Measurements from ENCODE around the gene GOLGA6D.
"Not testable (repeated sequence)": the region's sequence is repeated elsewhere in the genome, so short reads cannot be mapped to it uniquely, and the experiment has no call there.

The GOLGA6D gene, protein sequence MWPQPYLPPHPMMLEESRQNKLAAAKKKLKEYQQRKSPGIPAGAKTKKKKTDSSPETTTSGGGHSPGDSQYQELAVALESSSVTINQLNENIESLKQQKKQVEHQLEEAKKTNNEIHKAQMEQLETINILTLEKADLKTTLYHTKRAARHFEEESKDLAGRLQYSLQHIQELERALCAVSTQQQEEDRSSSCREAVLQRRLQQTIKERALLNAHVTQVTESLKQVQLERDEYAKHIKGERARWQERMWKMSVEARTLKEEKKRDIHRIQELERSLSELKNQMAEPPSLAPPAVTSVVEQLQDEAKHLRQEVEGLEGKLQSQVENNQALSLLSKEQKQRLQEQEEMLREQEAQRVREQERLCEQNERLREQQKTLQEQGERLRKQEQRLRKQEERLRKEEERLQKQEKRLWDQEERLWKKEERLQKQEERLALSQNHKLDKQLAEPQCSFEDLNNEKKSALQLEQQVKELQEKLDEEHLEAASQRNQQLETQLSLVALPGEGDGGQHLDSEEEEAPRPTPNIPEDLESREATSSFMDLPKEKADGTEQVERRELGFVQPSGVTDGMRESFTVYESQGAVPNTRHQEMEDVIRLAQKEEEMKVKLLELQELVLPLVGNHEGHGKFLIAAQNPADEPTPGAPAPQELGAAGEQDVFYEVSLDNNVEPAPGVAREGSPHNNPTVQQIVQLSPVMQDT

GRCh38 chr15:75282572-75282971 is at the start of gene GOLGA6D:
Gene GOLGA6D, plus strand, starts transcription at chr15:75282835. Its CDS starts 41 bp downstream, at chr15:75282876.
- not testable (repeated sequence) for H3K27me3 ChIP-seq (ENCODE audit: insufficient read depth, low read depth); H3K79me2 ChIP-seq (ENCODE audit: insufficient read depth, low read depth); H3K36me3 ChIP-seq (ENCODE audit: insufficient read depth); H2AFZ ChIP-seq (ENCODE audit: low read depth); H3K4me1 ChIP-seq (ENCODE audit: low read depth, poor library complexity, severe bottlenecking); H3K9ac ChIP-seq; H4K20me1 ChIP-seq (ENCODE audit: insufficient read depth); H3K4me3 ChIP-seq (IDR thresholded peaks at IDR 0.05; ENCODE audit: insufficient read depth, low read depth, low read length); H3K27ac ChIP-seq; H3K4me2 ChIP-seq

GRCh38 chr15:75233504-75234190 is 49.0 kb upstream of the GOLGA6D start:
- Histone ChIP-seq H3K4me1 (ENCODE audit: low read depth, poor library complexity, severe bottlenecking) (no peaks in the 10 kb centered on the region), H4K20me1 (ENCODE audit: insufficient read depth) (no peaks in the 10 kb centered on the region), H3K79me2 (ENCODE audit: insufficient read depth, low read depth) (no peaks in the 10 kb centered on the region), H3K4me2 (no peak overlapping the region), H3K4me3 (IDR thresholded peaks at IDR 0.05; ENCODE audit: insufficient read depth, low read depth, low read length) (no peak overlapping the region), H3K27ac (no peak overlapping the region), H2AFZ (ENCODE audit: low read depth) (no peak overlapping the region), H3K9ac (no peak overlapping the region), H3K36me3 (ENCODE audit: insufficient read depth) (no peaks in the 10 kb centered on the region), H3K27me3 (ENCODE audit: insufficient read depth, low read depth) (peaks cover 15% of the 10 kb centered on the region; the same call in 1 of the 2 replicates)
- TF ChIP-seq, protein P1, sequence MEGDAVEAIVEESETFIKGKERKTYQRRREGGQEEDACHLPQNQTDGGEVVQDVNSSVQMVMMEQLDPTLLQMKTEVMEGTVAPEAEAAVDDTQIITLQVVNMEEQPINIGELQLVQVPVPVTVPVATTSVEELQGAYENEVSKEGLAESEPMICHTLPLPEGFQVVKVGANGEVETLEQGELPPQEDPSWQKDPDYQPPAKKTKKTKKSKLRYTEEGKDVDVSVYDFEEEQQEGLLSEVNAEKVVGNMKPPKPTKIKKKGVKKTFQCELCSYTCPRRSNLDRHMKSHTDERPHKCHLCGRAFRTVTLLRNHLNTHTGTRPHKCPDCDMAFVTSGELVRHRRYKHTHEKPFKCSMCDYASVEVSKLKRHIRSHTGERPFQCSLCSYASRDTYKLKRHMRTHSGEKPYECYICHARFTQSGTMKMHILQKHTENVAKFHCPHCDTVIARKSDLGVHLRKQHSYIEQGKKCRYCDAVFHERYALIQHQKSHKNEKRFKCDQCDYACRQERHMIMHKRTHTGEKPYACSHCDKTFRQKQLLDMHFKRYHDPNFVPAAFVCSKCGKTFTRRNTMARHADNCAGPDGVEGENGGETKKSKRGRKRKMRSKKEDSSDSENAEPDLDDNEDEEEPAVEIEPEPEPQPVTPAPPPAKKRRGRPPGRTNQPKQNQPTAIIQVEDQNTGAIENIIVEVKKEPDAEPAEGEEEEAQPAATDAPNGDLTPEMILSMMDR (conservative IDR thresholded peaks at IDR 0.05; ENCODE audit: low read depth, low read length): no peak

DNA sequence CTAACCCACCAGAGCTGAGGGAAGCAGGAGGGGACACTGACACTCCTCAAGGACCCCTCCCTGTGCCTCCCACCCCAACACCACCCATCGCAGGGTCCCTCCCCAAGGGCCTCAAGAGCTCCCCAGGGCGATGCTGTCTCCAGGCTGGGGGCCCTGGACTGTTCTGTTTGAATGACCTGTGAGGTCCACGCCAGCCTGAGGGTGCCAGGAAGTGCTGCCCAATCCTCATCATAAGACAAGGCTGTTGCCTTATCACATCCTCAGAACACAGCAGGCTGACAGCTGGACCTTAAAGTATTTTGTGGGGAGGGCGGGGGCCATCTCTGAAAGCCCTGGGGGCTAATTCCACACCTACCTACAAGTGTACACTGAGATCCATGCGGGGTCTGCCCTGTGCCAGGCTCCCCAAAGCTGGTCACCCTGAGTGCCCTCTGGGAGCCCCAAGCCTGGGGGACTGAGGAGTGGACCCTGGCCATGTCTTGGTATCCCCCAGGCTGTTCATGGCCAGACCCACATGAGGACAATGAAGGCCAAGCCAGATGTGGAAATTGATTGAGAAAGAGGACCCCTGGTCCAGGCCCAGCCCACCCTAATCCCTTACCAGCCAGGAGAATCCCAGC is 48.3 kb upstream of the GOLGA6D start:
- TF ChIP-seq, protein P1 (conservative IDR thresholded peaks at IDR 0.05; ENCODE audit: low read depth, low read length): no peak
- Histone ChIP-seq H3K27ac (no peak overlapping the region), H2AFZ (ENCODE audit: low read depth) (no peak overlapping the region), H3K4me1 (ENCODE audit: low read depth, poor library complexity, severe bottlenecking) (peaks cover 2% of the 10 kb centered on the region), H4K20me1 (ENCODE audit: insufficient read depth) (no peaks in the 10 kb centered on the region), H3K79me2 (ENCODE audit: insufficient read depth, low read depth) (no peaks in the 10 kb centered on the region), H3K4me2 (no peak overlapping the region), H3K36me3 (ENCODE audit: insufficient read depth) (no peaks in the 10 kb centered on the region), H3K27me3 (ENCODE audit: insufficient read depth, low read depth) (peaks cover 15% of the 10 kb centered on the region; the same call in 1 of the 2 replicates), H3K9ac (no peak overlapping the region), H3K4me3 (IDR thresholded peaks at IDR 0.05; ENCODE audit: insufficient read depth, low read depth, low read length) (no peak overlapping the region)

DNA sequence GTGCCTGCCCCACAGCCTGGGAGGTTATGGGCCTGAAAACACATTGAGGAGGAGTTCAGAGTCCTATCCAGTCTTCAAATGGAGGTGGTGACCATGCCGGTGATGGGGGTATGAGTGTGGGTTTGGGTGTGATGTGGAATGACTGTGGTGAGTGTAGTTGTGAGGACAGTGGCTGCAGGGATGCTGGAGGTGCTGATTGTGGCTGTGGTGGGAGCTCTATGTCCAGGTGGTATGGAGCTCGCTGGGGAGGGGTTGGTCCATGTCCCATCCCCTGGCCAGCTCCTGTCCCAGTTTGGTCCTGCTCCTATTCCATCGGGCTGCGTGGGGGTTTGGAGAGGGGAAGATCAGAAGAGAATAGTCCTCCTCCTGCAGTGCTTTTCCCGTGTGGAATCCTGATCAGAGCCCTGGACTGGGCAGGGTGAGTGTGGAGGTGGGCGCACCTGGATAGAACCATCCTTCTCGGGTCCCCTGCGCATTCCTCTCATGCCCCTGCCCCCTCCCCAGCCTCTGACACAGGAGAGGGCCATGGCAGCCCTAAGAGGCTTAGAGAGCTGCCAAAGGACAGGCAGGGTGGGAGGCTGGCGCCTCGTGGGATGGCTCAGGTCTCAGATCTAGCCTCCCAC is 47.5 kb upstream of the GOLGA6D start:
- Histone ChIP-seq H3K4me2 (no peak overlapping the region), H3K27me3 (ENCODE audit: insufficient read depth, low read depth) (peaks cover 10% of the 10 kb centered on the region; the same call in 1 of the 2 replicates), H2AFZ (ENCODE audit: low read depth) (no peak overlapping the region), H4K20me1 (ENCODE audit: insufficient read depth) (no peaks in the 10 kb centered on the region), H3K4me3 (IDR thresholded peaks at IDR 0.05; ENCODE audit: insufficient read depth, low read depth, low read length) (no peak overlapping the region), H3K79me2 (ENCODE audit: insufficient read depth, low read depth) (no peaks in the 10 kb centered on the region), H3K36me3 (ENCODE audit: insufficient read depth) (no peaks in the 10 kb centered on the region), H3K27ac (no peak overlapping the region), H3K9ac (no peak overlapping the region), H3K4me1 (ENCODE audit: low read depth, poor library complexity, severe bottlenecking) (peaks cover 6% of the 10 kb centered on the region)
- TF ChIP-seq, protein P1 (conservative IDR thresholded peaks at IDR 0.05; ENCODE audit: low read depth, low read length): no peak

All from KMS-11 (cell line).